Activated T-helper 2 cell treated with anti-CD3 and anti-CD28 coated beads, Interferon-gamma antibody, Interleukin-2, Interleukin-4, amounts not matched to agents 10 μg/mL and 5 μg/mL and 100 μg/mL, durations not matched to agents 14 hours and 24 hours and 36 hours (primary cell): ENCODE results near the gene SNX12. TPM values are rescaled to one million over a fixed set of nuclear protein-coding genes. Genes with fewer than 3 reads are reported as not detected.

Experiments used
- total RNA-seq: library from RNA; stranded (reverse); gene quantifications from 2 replicates; pipeline ENCODE4 v1.2.3, GENCODE V29; 2022

Gene SNX12
- total RNA-seq, 1 donor from 2014 or later, result 50.1 TPM

Other genes starting within 250 kb of the SNX12 start
- 0.07 TPM in 1 of 2 replicates, not detected in the other for gene TEX11, start 159.6 kb downstream of the SNX12 start, total RNA-seq
- gene SLC7A3, start 137.2 kb downstream of the SNX12 start, total RNA-seq, result 0.07 TPM in 1 of 2 replicates, not detected in the other
- 10.6 and 11.6 TPM in 2 replicates for gene FOXO4, start 27.5 kb upstream of the SNX12 start, total RNA-seq
- gene CXorf65, start 38.4 kb upstream of the SNX12 start, total RNA-seq, result 22.7 and 26.3 TPM in 2 replicates
- 358 and 366 TPM in 2 replicates for gene IL2RG, start 43.2 kb upstream of the SNX12 start, total RNA-seq
- gene MED12, start 50.3 kb upstream of the SNX12 start, total RNA-seq, result 71.1 and 71.3 TPM in 2 replicates
- 0.78 and 0.94 TPM in 2 replicates for gene NLGN3, start 76.5 kb upstream of the SNX12 start, total RNA-seq
- not detected in 2 replicates for gene GJB1, start 154.9 kb upstream of the SNX12 start, total RNA-seq
- 26.8 and 31.4 TPM in 2 replicates for gene ZMYM3, start 185.8 kb upstream of the SNX12 start, total RNA-seq
- gene NONO, start 215.3 kb upstream of the SNX12 start, total RNA-seq, result 585 and 612 TPM in 2 replicates
- gene ITGB1BP2, start 233.4 kb upstream of the SNX12 start, total RNA-seq, result 6.1 and 6.5 TPM in 2 replicates